ENCODE measurements around the gene ALDH7A1.

The ALDH7A1 gene

GRCh38 chr5:126514558-126515141 lies 80.4 kb downstream of the ALDH7A1 start:
- H3K4me1 Mint-ChIP-seq: peaks cover 0 to 2% of the 10 kb centered on the region in 2 donors
- no peak for ATAC-seq (replicated peaks)
- no peaks in the 10 kb centered on the region for H3K36me3 Mint-ChIP-seq

GRCh38 chr5:126514131-126514557 lies 80.9 kb downstream of the ALDH7A1 start:
- ATAC-seq (replicated peaks): no peak
- Mint-ChIP-seq H3K27ac (no peak overlapping the region), H3K4me3 (no peak overlapping the region), H3K36me3 (no peaks in the 10 kb centered on the region), H3K9me3 (no peaks in the 10 kb centered on the region), H3K4me1 (peaks cover under 1 to 2% of the 10 kb centered on the region in 2 donors), H3K27me3 (no peaks in the 10 kb centered on the region)
- DNase-seq: no peak

More at GRCh38 chr5:126514558-126515141, 80.4 kb downstream of the ALDH7A1 start:
- DNase-seq: no peak
- Mint-ChIP-seq H3K9me3 (no peaks in the 10 kb centered on the region), H3K4me3 (no peak overlapping the region), H3K27ac (no peak overlapping the region), H3K27me3 (peaks cover 0 to 3% of the 10 kb centered on the region in 2 donors)

GRCh38 chr5:126513703-126514102 lies 81.3 kb downstream of the ALDH7A1 start:
- no peak for ATAC-seq (replicated peaks)
- H3K4me3 Mint-ChIP-seq: no peak overlapping the region
- H3K36me3 Mint-ChIP-seq: no peaks in the 10 kb centered on the region
- H3K4me1 Mint-ChIP-seq: peaks cover 5% of the 10 kb centered on the region in 2 donors
- no peaks in the 10 kb centered on the region for H3K9me3 Mint-ChIP-seq
- no peak for DNase-seq
- no peak overlapping the region for H3K27ac Mint-ChIP-seq
- H3K27me3 Mint-ChIP-seq: no peaks in the 10 kb centered on the region

GRCh38 chr5:126513302-126513701 lies 81.7 kb downstream of the ALDH7A1 start:
- Mint-ChIP-seq H3K9me3 (no peaks in the 10 kb centered on the region), H3K4me1 (peaks cover 5 to 9% of the 10 kb centered on the region in 2 donors), H3K27ac (no peak overlapping the region), H3K36me3 (no peaks in the 10 kb centered on the region), H3K27me3 (no peaks in the 10 kb centered on the region), H3K4me3 (no peak overlapping the region)
- ATAC-seq (replicated peaks) (no peak), DNase-seq (no peak)

- ATAC-seq (replicated peaks) (no peak), DNase-seq (no peak)
- Mint-ChIP-seq H3K4me1 (peaks cover 5 to 9% of the 10 kb centered on the region in 2 donors), H3K36me3 (no peaks in the 10 kb centered on the region), H3K4me3 (no peak overlapping the region), H3K27ac (no peak overlapping the region), H3K9me3 (no peaks in the 10 kb centered on the region), H3K27me3 (no peaks in the 10 kb centered on the region)
Measured at GRCh38 chr5:126512451-126512850, 82.6 kb downstream of the ALDH7A1 start.

GRCh38 chr5:126511961-126512360 lies 83.1 kb downstream of the ALDH7A1 start:
- ATAC-seq (replicated peaks) (no peak), DNase-seq (no peak)
- Mint-ChIP-seq H3K27ac (no peak overlapping the region), H3K4me1 (peaks cover 5 to 9% of the 10 kb centered on the region in 2 donors), H3K27me3 (no peaks in the 10 kb centered on the region), H3K36me3 (no peaks in the 10 kb centered on the region), H3K9me3 (no peaks in the 10 kb centered on the region), H3K4me3 (no peak overlapping the region)

- DNase-seq (no peak), ATAC-seq (replicated peaks) (no peak)
- H3K36me3 Mint-ChIP-seq: no peaks in the 10 kb centered on the region
- no peaks in the 10 kb centered on the region for H3K9me3 Mint-ChIP-seq
- H3K4me3 Mint-ChIP-seq: no peak overlapping the region
- H3K27ac Mint-ChIP-seq: no peak overlapping the region
- peaks cover 5 to 9% of the 10 kb centered on the region in 2 donors for H3K4me1 Mint-ChIP-seq
- H3K27me3 Mint-ChIP-seq: no peaks in the 10 kb centered on the region
Measured at GRCh38 chr5:126509339-126509738, 85.7 kb downstream of the ALDH7A1 start.

GRCh38 chr5:126508962-126509279 lies 86.1 kb downstream of the ALDH7A1 start:
- no peak overlapping the region for H3K4me3 Mint-ChIP-seq

GRCh38 chr5:126508251-126508961 lies 86.6 kb downstream of the ALDH7A1 start:
- peaks cover 5 to 9% of the 10 kb centered on the region in 2 donors for H3K4me1 Mint-ChIP-seq
- ATAC-seq (replicated peaks): no peak

More at GRCh38 chr5:126508962-126509279, 86.1 kb downstream of the ALDH7A1 start:
- ATAC-seq (replicated peaks) (no peak), DNase-seq (no peak)
- Mint-ChIP-seq H3K27ac (no peak overlapping the region), H3K4me1 (peaks cover 5 to 9% of the 10 kb centered on the region in 2 donors), H3K27me3 (no peaks in the 10 kb centered on the region), H3K36me3 (no peaks in the 10 kb centered on the region), H3K9me3 (no peaks in the 10 kb centered on the region)

GRCh38 chr5:126506079-126506478 lies 88.9 kb downstream of the ALDH7A1 start:
- H3K27me3 Mint-ChIP-seq: no peaks in the 10 kb centered on the region
- no peaks in the 10 kb centered on the region for H3K36me3 Mint-ChIP-seq
- no peak for DNase-seq
- H3K27ac Mint-ChIP-seq: no peak overlapping the region
- no peaks in the 10 kb centered on the region for H3K9me3 Mint-ChIP-seq
- no peak for ATAC-seq (replicated peaks)
- H3K4me1 Mint-ChIP-seq: peaks cover 5 to 9% of the 10 kb centered on the region in 2 donors
- no peak overlapping the region for H3K4me3 Mint-ChIP-seq

More at GRCh38 chr5:126508251-126508961, 86.6 kb downstream of the ALDH7A1 start:
- no peak overlapping the region for H3K4me3 Mint-ChIP-seq
- no peaks in the 10 kb centered on the region for H3K36me3 Mint-ChIP-seq
- no peak overlapping the region for H3K27ac Mint-ChIP-seq
- no peaks in the 10 kb centered on the region for H3K27me3 Mint-ChIP-seq
- no peaks in the 10 kb centered on the region for H3K9me3 Mint-ChIP-seq
- no peak for DNase-seq

- Mint-ChIP-seq H3K4me3 (no peak overlapping the region), H3K4me1 (peaks cover 0 to 3% of the 10 kb centered on the region in 2 donors)
Measured at GRCh38 chr5:126503602-126504104, 91.4 kb downstream of the ALDH7A1 start.

GRCh38 chr5:126501448-126501847 lies 93.6 kb downstream of the ALDH7A1 start:
- Mint-ChIP-seq H3K4me3 (no peak overlapping the region), H3K4me1 (no peaks in the 10 kb centered on the region), H3K36me3 (no peaks in the 10 kb centered on the region), H3K9me3 (no peaks in the 10 kb centered on the region), H3K27me3 (no peaks in the 10 kb centered on the region), H3K27ac (no peak overlapping the region)
- DNase-seq (no peak), ATAC-seq (replicated peaks) (no peak)

More at GRCh38 chr5:126503602-126504104, 91.4 kb downstream of the ALDH7A1 start:
- Mint-ChIP-seq H3K27ac (no peak overlapping the region), H3K9me3 (no peaks in the 10 kb centered on the region), H3K27me3 (no peaks in the 10 kb centered on the region), H3K36me3 (no peaks in the 10 kb centered on the region)
- ATAC-seq (replicated peaks) (no peak), DNase-seq (no peak)

- DNase-seq (no peak), ATAC-seq (replicated peaks) (peak; percentile 61 to 66)
- Mint-ChIP-seq H3K36me3 (no peaks in the 10 kb centered on the region), H3K27ac (no peak overlapping the region), H3K4me1 (no peaks in the 10 kb centered on the region), H3K27me3 (no peaks in the 10 kb centered on the region), H3K4me3 (no peak overlapping the region), H3K9me3 (no peaks in the 10 kb centered on the region)
Measured at GRCh38 chr5:126499853-126500342, 95.1 kb downstream of the ALDH7A1 start.

- no peaks in the 10 kb centered on the region for H3K27me3 Mint-ChIP-seq
- H3K27ac Mint-ChIP-seq: no peak overlapping the region
- no peaks in the 10 kb centered on the region for H3K4me1 Mint-ChIP-seq
Measured at GRCh38 chr5:126499278-126499677, 95.7 kb downstream of the ALDH7A1 start.

GRCh38 chr5:126497506-126497905 lies 97.5 kb downstream of the ALDH7A1 start:
- H3K27ac Mint-ChIP-seq: no peak overlapping the region
- H3K4me3 Mint-ChIP-seq: no peak overlapping the region
- H3K9me3 Mint-ChIP-seq: no peaks in the 10 kb centered on the region
- no peaks in the 10 kb centered on the region for H3K4me1 Mint-ChIP-seq
- no peaks in the 10 kb centered on the region for H3K27me3 Mint-ChIP-seq
- ATAC-seq (replicated peaks) (no peak), DNase-seq (no peak)
- peaks cover 0 to 3% of the 10 kb centered on the region in 2 donors for H3K36me3 Mint-ChIP-seq

More at GRCh38 chr5:126499278-126499677, 95.7 kb downstream of the ALDH7A1 start:
- Mint-ChIP-seq H3K36me3 (no peaks in the 10 kb centered on the region), H3K4me3 (no peak overlapping the region), H3K9me3 (no peaks in the 10 kb centered on the region)
- DNase-seq: no peak
- ATAC-seq (replicated peaks): no peak
